Vagina (tissue), 2 donors: Measurements from ENCODE around the gene SLC24A3.

Source experiments
- POLR2A ChIP-seq, 2 donors: fragments of 450-650 bp; IDR thresholded peaks; one replicate each; pipeline ENCODE4 v1.6.1; 2017; ENCODE audit warnings: antibody characterized with exemption in 2 of 2, mild to moderate bottlenecking in 2 of 2, moderate library complexity in 2 of 2
- POLR2AphosphoS5 ChIP-seq, 2 donors: sonication (generic); formaldehyde crosslinking; IDR thresholded peaks; one replicate each; pipeline ENCODE4 v1.9.0; 2017; ENCODE audit warnings: antibody characterized with exemption in 2 of 2, mild to moderate bottlenecking in 2 of 2, low read depth in 1 of 2; ENCODE audit not compliant: insufficient read depth in 1 of 2
- TF ChIP-seq, protein P1 (sequence below), 3 experiments: fragments of 450-650 bp in 2 of 3; fragments of 200-600 bp in 1 of 3; sonication (generic) in 1 of 3; IDR thresholded peaks; one replicate each; pipeline ENCODE4 v1.5.1; 2017 to 2019; ENCODE audit warnings: antibody characterized with exemption in 3 of 3, mild to moderate bottlenecking in 2 of 3, moderate library complexity in 2 of 3

DNA sequence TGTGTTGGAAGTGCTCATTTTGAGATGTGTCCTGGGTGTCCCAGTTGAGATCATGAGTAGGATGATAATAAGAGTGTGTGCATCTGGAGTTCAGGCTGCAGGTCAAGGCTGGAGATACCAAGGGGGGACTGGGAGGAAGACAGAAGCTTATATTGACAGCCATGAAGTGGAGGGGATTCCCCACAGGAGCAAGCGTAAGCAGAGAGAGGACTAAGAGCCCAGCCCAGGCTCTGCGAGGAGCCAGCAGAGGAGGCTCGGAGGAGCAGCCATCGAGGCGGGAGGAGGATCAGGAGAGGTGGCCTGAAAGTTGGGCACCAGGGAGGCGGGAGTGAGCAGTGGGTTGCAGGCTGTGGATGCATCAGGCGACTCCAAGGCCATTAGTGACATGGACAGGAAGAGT, 116.2 kb downstream of the SLC24A3 start:
- TF ChIP-seq, protein P1, sequence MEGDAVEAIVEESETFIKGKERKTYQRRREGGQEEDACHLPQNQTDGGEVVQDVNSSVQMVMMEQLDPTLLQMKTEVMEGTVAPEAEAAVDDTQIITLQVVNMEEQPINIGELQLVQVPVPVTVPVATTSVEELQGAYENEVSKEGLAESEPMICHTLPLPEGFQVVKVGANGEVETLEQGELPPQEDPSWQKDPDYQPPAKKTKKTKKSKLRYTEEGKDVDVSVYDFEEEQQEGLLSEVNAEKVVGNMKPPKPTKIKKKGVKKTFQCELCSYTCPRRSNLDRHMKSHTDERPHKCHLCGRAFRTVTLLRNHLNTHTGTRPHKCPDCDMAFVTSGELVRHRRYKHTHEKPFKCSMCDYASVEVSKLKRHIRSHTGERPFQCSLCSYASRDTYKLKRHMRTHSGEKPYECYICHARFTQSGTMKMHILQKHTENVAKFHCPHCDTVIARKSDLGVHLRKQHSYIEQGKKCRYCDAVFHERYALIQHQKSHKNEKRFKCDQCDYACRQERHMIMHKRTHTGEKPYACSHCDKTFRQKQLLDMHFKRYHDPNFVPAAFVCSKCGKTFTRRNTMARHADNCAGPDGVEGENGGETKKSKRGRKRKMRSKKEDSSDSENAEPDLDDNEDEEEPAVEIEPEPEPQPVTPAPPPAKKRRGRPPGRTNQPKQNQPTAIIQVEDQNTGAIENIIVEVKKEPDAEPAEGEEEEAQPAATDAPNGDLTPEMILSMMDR (IDR thresholded peaks at IDR 0.05) = no peak
- TF ChIP-seq POLR2AphosphoS5 (IDR thresholded peaks at IDR 0.05; ENCODE audit: insufficient read depth in 1 of 2, low read depth in 1 of 2) (no peak), POLR2A (IDR thresholded peaks at IDR 0.05) (no peak)
